GM12878 (cell line): ENCODE results near the gene PIK3R4. TPM values are rescaled to one million over a fixed set of nuclear protein-coding genes. Genes with fewer than 3 reads are reported as not detected.

Experiments
- ATAC-seq: fragments of 200-7000 bp; cut with Tn5 transposase; 3 replicates; pipeline ENCODE4 v1.9.1; 2020; ENCODE audit warnings: mild to moderate bottlenecking, moderate library complexity
- BruUV-seq: library from RNA; stranded (reverse); fragments of 400-500 nt; replicated peaks from 2 replicates; lab custom pipeline; 2021; lab: Mats Ljungman, UMichigan
- CTCF ChIA-PET: fragments of 300-600 bp; sonication (Branson Sonifier 250); formaldehyde crosslinking; extraction: SDS; loops from one replicate; lab custom pipeline; 2021; ENCODE audit warnings: inconsistent platforms; lab: Yijun Ruan, JAX
- POLR2A ChIA-PET: fragments of 350-600 bp; formaldehyde crosslinking; extraction: SDS; loops from one replicate; lab custom pipeline; 2021; ENCODE audit warnings: inconsistent platforms; lab: Charles Lee
- RAD21 ChIA-PET: fragments of 300-600 bp; sonication (Branson Sonifier 250); formaldehyde crosslinking; loops from one replicate; lab custom pipeline; 2023; ENCODE audit warnings: antibody characterized with exemption; ENCODE audit not compliant: unreplicated experiment; lab: Charles Lee
- SMC1A ChIA-PET: fragments of 300-600 bp; sonication (Branson Sonifier 250); formaldehyde crosslinking; loops from one replicate; lab custom pipeline; 2023; ENCODE audit not compliant: unreplicated experiment, uncharacterized antibody; lab: Charles Lee
- DNase-seq: peaks from one replicate; pipeline ENCODE4 v3.0.0-alpha.2; 2011; ENCODE audit warnings: low read depth, low spot score
- FAIRE-seq: peaks from 3 replicates; lab custom pipeline; 2011; peaks lifted over from hg19 to GRCh38; lab: Jason Lieb, UNC
- H2AFZ ChIP-seq: 2 replicates; pipeline ENCODE4 v1.6.0; 2011; ENCODE audit warnings: low read depth, low read length, control low read depth; ENCODE audit not compliant: control insufficient read depth
- H3K27ac ChIP-seq: 2 replicates; pipeline ENCODE4 v1.5.1; 2011; ENCODE audit warnings: control low read depth; ENCODE audit not compliant: control insufficient read depth, insufficient read depth
- H3K27me3 ChIP-seq, 2 experiments: replicated peaks in 1 of 2; 2 replicates each; pipeline versions ENCODE4 v1.6.0 to v1.6.1; 2011; ENCODE audit warnings: low read length in 1 of 2; ENCODE audit not compliant: control insufficient read depth in 2 of 2, insufficient read depth in 2 of 2
- H3K36me3 ChIP-seq, 2 experiments: 2 replicates each; pipeline ENCODE4 v1.5.1; 2011; ENCODE audit warnings: low read length in 1 of 2; ENCODE audit not compliant: control insufficient read depth in 2 of 2, insufficient read depth in 2 of 2
- H3K4me1 ChIP-seq: 2 replicates; pipeline ENCODE4 v1.6.1; 2011; ENCODE audit warnings: mild to moderate bottlenecking, low read length, moderate library complexity, mixed read lengths; ENCODE audit not compliant: control insufficient read depth, insufficient read depth
- H3K4me2 ChIP-seq: 2 replicates; pipeline ENCODE4 v1.6.0; 2011; ENCODE audit warnings: control low read depth; ENCODE audit not compliant: control insufficient read depth, insufficient read depth
- H3K4me3 ChIP-seq: fragments of 200-600 bp; sonication (generic); 2 replicates; pipeline ENCODE4 v1.5.1; 2016
- H3K79me2 ChIP-seq: 2 replicates; pipeline ENCODE4 v1.6.0; 2011; ENCODE audit warnings: low read length; ENCODE audit not compliant: control insufficient read depth, insufficient read depth
- H3K9ac ChIP-seq: 2 replicates; pipeline ENCODE4 v1.8.0; 2011; ENCODE audit warnings: low read length, control low read depth, mixed read lengths; ENCODE audit not compliant: control insufficient read depth, insufficient read depth
- H3K9me3 ChIP-seq: replicated peaks from 3 replicates; pipeline ENCODE4 v1.5.1; 2011; ENCODE audit warnings: mild to moderate bottlenecking, low read length; ENCODE audit not compliant: control insufficient read depth, insufficient read depth
- H4K20me1 ChIP-seq: 2 replicates; pipeline ENCODE4 v1.6.0; 2011; ENCODE audit not compliant: control insufficient read depth, insufficient read depth
- BMI1 ChIP-seq: fragments of 450-650 bp; IDR thresholded peaks from 2 replicates; pipeline ENCODE4 v1.6.1; 2016; ENCODE audit warnings: mild to moderate bottlenecking, moderate library complexity, borderline replicate concordance
- CHD4 ChIP-seq: fragments of 200-600 bp; sonication (generic); IDR thresholded peaks from 2 replicates; pipeline ENCODE4 v1.6.1; 2016; ENCODE audit warnings: mild to moderate bottlenecking
- HCFC1 ChIP-seq: fragments of 150-350 bp; IDR thresholded peaks from 2 replicates; pipeline ENCODE4 v1.6.1; 2014; ENCODE audit warnings: low read length
- PML ChIP-seq: IDR thresholded peaks from 2 replicates; pipeline ENCODE4 v1.6.1; 2012; ENCODE audit warnings: low read length, inconsistent platforms
- RUNX3 ChIP-seq: IDR thresholded peaks from 2 replicates; pipeline ENCODE4 v1.6.1; 2012; ENCODE audit warnings: low read length, inconsistent platforms
- SPI1 ChIP-seq: IDR thresholded peaks from 2 replicates; pipeline ENCODE4 v1.6.1; 2011; ENCODE audit warnings: low read depth, mild to moderate bottlenecking, low read length, moderate library complexity, borderline replicate concordance; ENCODE audit not compliant: insufficient read depth
- ZBTB40 ChIP-seq: fragments of 450-650 bp; IDR thresholded peaks from 2 replicates; pipeline ENCODE4 v1.6.1; 2016; ENCODE audit warnings: mild to moderate bottlenecking, moderate library complexity, borderline replicate concordance
- WGBS: methylation state at CpG from one replicate; pipeline ENCODE4 v1.1.6; 2016; ENCODE audit warnings: low lambda C conversion rate; ENCODE audit not compliant: insufficient replicate concordance, insufficient coverage; ENCODE audit errors: missing lambda C conversion rate; 5-methylcytosine and 5-hydroxymethylcytosine counted together
- in situ Hi-C: fragments of 300-500 bp; cut with MboI; formaldehyde crosslinking; loops from 9 replicates; pipeline ENCODE4 v1.14.3; 2018; ENCODE audit warnings: mixed read lengths
- intact Hi-C: fragments of 100-400 bp; cut with micrococcal nuclease; formaldehyde crosslinking; loops from one replicate; pipeline ENCODE4 v1.14.2; 2022; ENCODE audit not compliant: unreplicated experiment
- polyA plus RNA-seq, 11 experiments: library from polyadenylated mRNA; depleted of rRNA in 4 of 11; unstranded in 6 of 11; stranded (reverse) in 5 of 11; fragments of >200 nt; fragmentation: Nextera tagmentation in 4 of 11; fragmentation: Illumina TruSeq in 1 of 11; extraction: Ambion mirVana in 4 of 11; extraction: Trizol in 1 of 11; gene quantifications; 1 replicate in 1 of 11; 2 replicates in 10 of 11; pipeline versions ENCODE4 v1.2.1 to v1.2.3, GENCODE V29; 2011 to 2016; ENCODE audit warnings: inconsistent platforms in 2 of 11, missing spikeins in 2 of 11, low read depth in 1 of 11
- total RNA-seq, 4 experiments: library from RNA; depleted of rRNA in 3 of 4; stranded (reverse); fragments of >200 nt in 3 of 4; fragmentation: Illumina TruSeq in 1 of 4; extraction: Trizol in 1 of 4; gene quantifications; 2 replicates each; pipeline versions ENCODE4 v1.2.1 to v1.2.3, GENCODE V29; 2013 to 2021
- TF ChIP-seq, protein P1 (sequence below): fragments of 450-650 bp; formaldehyde crosslinking; IDR thresholded peaks from 2 replicates; pipeline ENCODE4 v1.5.0; 2022; ENCODE audit warnings: mild to moderate bottlenecking, missing genetic modification characterization

Gene PIK3R4
- total and polyA plus RNA-seq, 10 of the 15 experiments (the other 5 are each of a cell fraction or from before 2014, with no cell fraction given), result 22.6 to 50.2 (median 31.1) TPM

DNA sequence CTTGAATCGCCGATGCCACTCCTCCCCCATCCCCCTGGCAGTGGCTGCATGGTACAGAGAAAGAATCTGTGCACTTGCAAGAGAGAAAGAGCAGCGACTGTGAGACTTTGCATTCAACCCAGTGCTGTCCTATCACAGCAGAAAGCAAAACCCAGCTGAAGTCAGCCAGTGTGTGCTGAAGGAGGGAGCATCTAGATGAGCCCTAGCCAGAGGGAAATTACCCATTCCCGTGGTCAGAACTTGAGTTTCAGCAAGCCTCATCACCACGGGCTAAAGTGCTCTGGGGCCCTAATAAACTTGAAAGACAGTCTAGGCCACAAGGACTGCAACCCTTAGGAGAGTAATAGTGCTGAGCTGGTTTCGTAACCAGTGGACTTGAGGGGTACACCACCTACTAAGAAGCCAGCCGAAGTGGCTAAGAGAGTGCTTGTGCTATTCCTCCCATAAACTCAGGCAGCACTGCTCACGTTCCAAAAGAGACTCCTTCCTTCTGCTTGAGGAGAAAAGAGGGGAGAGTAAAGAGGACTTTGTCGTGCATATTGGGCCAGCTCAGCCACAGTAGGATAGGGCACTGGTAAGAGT lies 15.2 kb upstream of the PIK3R4 start:
- BruUV-seq, result no TSS peak
- ChIA-PET RAD21 (interaction anchor here (1.0 to 6.3 kb wide), 5 partner anchors 20 to 272 kb away, joined by 3 to 132 read pairs (median 4); partner anchors contain the start of gene ATP2C1), POLR2A (interaction anchor here (1.0 to 1.1 kb wide), 3 partner anchors 88 to 131 kb away, joined by 3 to 4 read pairs (median 3); partner anchors contain the start of gene ATP2C1), SMC1A (interaction anchor here (0.6 to 5.9 kb wide), 8 partner anchors 13 to 187 kb away, joined by 3 to 163 read pairs (median 4); partner anchors contain the start of genes ATP2C1 and PIK3R4), CTCF (interaction anchor here (1.1 to 5.5 kb wide), 2 partner anchors 88 to 132 kb away, joined by 3 to 200 read pairs; partner anchors contain the start of gene ATP2C1)
- no peaks in the 10 kb centered on the region for H3K9me3 ChIP-seq
- ATAC-seq (peak; percentile 48), DNase-seq (no peak), FAIRE-seq (no peak)
- H3K79me2 ChIP-seq, result no peaks in the 10 kb centered on the region
- H3K4me3 ChIP-seq, result no peak overlapping the region
- no peak for TF ChIP-seq PML
- TF ChIP-seq RUNX3, result 0 out of 2 replicates have a peak, but pooled peaks have one; percentile 6
- H3K27ac ChIP-seq, result no peak overlapping the region
- H3K36me3 ChIP-seq, result no peaks in the 10 kb centered on the region
- intact Hi-C loops (no loop called here), in situ Hi-C loops (no loop called here)
- H3K4me1 ChIP-seq, result no peaks in the 10 kb centered on the region
- no peak overlapping the region for H3K4me2 ChIP-seq
- H3K27me3 ChIP-seq, result no peaks in the 10 kb centered on the region
- peak overlapping the region; percentile 1; the same call in 1 of the 2 replicates for H2AFZ ChIP-seq
- 59% methylated on average over 9 of the region's 9 CpGs for WGBS
- H4K20me1 ChIP-seq, result no peaks in the 10 kb centered on the region
- H3K9ac ChIP-seq, result no peak overlapping the region

DNA sequence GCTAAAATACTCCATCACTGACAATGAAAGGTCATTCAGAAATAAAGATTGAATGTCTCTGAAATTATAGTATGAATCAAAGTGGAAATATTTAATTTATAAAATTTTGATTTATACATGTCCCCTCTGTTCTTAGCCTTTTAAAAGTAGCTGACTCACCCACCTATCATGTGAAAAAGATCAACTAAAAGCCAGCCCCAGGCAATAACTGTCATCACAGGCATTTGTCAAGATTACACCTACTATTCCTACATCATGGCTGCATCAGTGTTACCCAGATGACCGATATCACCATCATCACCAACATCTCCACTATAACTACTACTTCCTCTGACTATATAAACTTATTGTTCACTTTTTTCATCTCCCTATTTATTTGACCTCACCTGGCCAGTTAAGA lies 14.3 kb upstream of the PIK3R4 start:
- WGBS, result 100% methylated on average over 1 of the region's 1 CpG
- CTCF ChIA-PET, result interaction anchor here (1.0 to 5.5 kb wide), 19 partner anchors 12 to 265 kb away, joined by 3 to 200 read pairs (median 3); partner anchors contain the start of genes ASTE1, ATP2C1, NEK11 and PIK3R4
- POLR2A ChIA-PET, result no interaction called here
- FAIRE-seq (no peak), ATAC-seq (no peak), DNase-seq (no peak)
- Histone ChIP-seq H3K4me1 (no peaks in the 10 kb centered on the region), H3K27ac (no peak overlapping the region), H3K4me3 (no peak overlapping the region), H3K9ac (no peak overlapping the region), H3K27me3 (no peaks in the 10 kb centered on the region), H3K36me3 (no peaks in the 10 kb centered on the region), H4K20me1 (no peaks in the 10 kb centered on the region), H3K9me3 (no peaks in the 10 kb centered on the region), H3K79me2 (no peaks in the 10 kb centered on the region), H2AFZ (no peak overlapping the region), H3K4me2 (no peak overlapping the region)
- SMC1A ChIA-PET, result interaction anchor here (0.7 to 5.9 kb wide), 15 partner anchors 12 to 261 kb away, joined by 3 to 163 read pairs (median 5); partner anchors contain the start of genes ATP2C1 and PIK3R4
- intact Hi-C loops (no loop called here), in situ Hi-C loops (no loop called here)
- RAD21 ChIA-PET, result interaction anchor here (1.0 to 6.3 kb wide), 7 partner anchors 12 to 139 kb away, joined by 3 to 132 read pairs (median 6); partner anchors contain the start of gene ATP2C1
- BruUV-seq, result no TSS peak
- TF ChIP-seq SPI1, result no peak
- TF ChIP-seq, protein P1, sequence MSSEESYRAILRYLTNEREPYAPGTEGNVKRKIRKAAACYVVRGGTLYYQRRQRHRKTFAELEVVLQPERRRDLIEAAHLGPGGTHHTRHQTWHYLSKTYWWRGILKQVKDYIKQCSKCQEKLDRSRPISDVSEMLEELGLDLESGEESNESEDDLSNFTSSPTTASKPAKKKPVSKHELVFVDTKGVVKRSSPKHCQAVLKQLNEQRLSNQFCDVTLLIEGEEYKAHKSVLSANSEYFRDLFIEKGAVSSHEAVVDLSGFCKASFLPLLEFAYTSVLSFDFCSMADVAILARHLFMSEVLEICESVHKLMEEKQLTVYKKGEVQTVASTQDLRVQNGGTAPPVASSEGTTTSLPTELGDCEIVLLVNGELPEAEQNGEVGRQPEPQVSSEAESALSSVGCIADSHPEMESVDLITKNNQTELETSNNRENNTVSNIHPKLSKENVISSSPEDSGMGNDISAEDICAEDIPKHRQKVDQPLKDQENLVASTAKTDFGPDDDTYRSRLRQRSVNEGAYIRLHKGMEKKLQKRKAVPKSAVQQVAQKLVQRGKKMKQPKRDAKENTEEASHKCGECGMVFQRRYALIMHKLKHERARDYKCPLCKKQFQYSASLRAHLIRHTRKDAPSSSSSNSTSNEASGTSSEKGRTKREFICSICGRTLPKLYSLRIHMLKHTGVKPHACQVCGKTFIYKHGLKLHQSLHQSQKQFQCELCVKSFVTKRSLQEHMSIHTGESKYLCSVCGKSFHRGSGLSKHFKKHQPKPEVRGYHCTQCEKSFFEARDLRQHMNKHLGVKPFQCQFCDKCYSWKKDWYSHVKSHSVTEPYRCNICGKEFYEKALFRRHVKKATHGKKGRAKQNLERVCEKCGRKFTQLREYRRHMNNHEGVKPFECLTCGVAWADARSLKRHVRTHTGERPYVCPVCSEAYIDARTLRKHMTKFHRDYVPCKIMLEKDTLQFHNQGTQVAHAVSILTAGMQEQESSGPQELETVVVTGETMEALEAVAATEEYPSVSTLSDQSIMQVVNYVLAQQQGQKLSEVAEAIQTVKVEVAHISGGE, result no peak
- no peak for TF ChIP-seq CHD4
- no peak for TF ChIP-seq BMI1
- no peak for TF ChIP-seq HCFC1
- TF ChIP-seq ZBTB40, result no peak
